ENCODE results near the gene RPL21.
A peak's percentile ranks its signal among the peaks of the same experiment; 100 is the strongest.
"Not testable (repeated sequence)": the region's sequence is repeated elsewhere in the genome, so short reads cannot be mapped to it uniquely, and the experiment has no call there.

RPL21 gene
- total RNA-seq: 943 to 996 reads per million in 2 donors

DNA sequence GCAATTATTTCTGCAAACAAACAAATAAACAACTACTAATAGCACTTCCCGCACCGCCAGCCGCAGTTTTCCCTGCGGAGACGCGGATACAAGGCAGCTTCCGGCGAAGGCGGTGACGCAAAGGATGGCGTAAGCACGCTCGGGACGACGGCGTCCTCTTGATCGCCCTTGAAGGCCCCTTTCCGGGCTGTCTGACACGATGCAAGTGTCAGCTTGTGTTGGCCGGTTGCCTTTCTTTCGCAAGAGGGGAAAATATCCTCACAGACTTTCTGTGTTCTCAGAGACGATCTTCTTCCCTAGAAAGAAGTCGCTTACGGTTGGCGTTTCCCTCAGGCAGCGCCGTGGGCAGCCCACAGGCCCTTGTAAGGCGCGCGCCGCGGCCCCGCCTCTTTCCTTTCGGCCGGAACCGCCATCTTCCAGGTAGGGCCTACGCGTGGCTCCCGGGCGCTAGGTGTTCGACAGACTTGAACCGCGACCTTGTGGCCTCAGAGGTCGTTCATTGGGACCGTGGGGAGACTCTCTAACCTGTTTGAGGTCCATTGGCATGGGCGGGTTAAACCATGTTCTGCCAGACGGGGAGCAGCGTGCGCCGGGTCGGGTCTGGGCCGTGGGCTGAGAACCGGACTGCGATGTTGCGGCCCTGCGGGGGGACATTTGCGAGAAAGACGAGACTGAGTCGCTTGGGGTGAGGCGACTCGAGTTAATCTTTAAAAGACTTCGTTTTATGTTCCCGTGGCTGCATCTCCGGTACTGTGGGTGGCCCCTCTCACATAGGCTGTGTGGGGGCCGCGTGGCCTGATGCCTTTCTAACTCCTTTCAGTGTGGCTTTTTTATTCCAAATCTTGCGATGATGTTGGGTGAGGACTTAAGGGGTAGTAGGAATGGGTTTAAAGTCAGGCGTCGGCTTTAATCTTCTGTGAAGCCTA, at the start of gene RPL21:
Gene RPL21 (plus strand): TSS at position 393 of the 926 bp plus-strand sequence. CDS start 2,219 bp downstream, outside the sequence.
- DNase-seq: peak; percentile 87

DNA sequence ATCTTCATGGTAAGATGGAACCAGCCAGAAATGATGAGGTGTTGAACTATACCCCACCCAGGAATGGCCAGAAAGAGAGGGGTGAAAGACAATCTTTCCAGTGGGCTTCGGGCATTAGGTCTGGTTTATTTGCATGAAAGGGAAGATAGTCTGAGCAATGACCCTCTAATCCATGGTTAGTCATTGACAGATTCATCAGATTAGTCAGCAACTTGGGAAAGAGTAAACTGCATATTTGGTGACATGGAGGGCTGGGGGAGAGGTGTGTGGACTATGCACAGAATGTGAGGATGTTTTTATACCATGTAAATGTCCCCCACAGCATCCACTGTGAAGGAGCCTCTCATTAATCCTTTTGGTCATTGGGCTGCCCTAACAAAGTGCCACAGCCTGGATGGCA, 49.7 kb upstream of the RPL21 start:
- DNase-seq: no peak

DNA sequence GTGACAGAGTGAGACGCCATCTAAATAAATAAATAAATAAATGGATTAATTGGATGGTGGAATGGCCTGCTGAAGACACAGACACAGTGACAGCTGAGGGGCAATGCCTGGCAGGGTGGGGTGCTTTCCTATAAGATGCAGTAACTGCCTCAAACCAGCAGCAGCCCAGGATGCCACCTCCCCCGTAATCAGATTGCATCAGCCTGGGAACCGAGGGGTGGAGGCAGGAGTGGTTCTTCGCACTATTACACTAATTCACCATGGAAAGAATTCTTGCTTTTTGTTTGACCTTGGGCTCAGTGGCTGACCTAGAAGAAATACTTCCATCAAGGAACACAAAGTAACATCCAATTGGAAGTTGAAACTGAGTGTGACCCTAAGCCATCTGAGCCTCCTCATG, 48.2 kb upstream of the RPL21 start:
- DNase-seq: no peak

DNA sequence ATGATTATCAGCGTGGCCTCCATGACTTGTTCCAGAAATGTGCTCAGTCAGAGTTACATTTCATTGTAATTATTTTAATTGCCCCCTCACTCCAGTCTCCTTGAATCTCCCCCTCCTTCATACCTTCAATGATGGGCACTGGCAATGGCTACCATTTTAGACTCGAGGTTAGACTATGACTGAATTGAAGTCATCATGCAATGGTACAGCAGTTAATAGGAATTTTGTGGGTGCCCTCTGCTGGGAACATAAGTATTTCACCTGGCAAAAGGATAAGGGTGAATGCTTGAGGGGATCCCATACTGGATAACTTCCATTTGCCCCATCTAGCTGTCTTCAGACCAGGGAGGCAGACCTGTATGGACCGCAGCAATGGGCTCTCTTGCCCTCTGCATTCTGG, 47.5 kb upstream of the RPL21 start:
- DNase-seq: no peak

DNA sequence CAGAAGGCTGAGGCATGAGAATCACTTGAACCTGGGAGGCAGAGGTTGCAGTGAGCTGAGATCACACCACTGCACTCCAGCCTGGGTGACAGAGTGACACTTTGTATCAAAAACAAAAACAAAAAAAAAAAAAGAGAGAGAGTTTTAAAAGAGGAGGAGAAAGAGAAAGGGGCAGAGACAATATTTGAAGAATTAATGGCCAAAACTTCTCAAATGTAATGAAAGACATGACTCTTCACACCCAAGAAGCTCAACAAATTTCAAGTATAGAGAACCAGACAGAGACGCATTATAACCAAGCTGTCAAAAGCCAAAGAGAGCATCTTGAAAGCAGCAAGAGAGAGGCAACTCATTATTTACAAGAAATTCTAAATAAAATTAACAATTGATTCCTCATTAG, 42.8 kb upstream of the RPL21 start:
- no peak for DNase-seq

DNA sequence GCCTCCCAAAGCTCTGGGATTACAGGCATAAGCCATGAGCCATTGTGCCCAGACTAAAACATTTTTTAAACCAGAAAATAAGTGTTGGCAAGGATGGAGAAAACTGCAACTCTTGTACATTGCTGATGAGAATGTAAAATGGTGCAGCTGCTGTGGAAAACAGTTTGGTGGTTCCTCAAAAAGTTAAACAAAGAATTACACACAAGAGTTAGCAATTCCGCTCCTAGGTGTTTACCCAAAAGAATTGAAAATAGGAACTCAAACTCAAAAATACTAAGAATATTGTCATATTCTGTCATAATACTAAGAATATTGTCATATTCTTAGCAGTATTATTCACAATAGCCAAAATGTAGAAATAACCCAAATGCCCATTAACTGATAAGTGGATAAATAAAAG, 40.1 kb upstream of the RPL21 start:
- DNase-seq: no peak

DNA sequence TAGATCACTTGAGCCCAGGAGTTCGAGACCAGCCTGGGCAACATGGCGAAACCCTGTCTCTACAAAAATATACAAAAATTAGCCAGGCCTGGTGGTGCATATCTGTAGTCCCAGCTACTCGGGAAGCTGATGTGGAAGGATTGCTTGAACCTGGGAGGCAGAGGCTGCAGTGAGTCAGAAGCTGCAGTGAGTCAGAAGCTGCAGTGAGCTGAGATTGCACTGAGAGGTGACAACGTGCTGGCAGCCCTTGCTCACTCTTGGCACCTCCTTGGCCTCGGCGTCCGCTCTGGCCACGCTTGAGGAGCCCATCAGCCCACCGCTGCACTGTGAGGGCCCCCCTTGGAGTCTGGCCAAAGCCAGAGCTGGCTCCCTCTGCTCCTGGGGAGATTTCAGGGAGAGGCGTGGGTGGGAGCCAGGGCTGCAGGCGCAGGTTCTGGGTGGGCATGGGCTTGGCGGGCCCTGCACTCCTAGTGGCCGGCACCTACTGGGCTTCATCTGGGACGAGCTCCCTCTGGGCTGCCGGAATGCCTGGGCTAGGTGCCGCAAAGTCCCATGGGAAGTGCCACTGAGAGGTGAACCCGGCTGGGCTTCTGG, 39.5 kb upstream of the RPL21 start:
- no peak for DNase-seq

DNA sequence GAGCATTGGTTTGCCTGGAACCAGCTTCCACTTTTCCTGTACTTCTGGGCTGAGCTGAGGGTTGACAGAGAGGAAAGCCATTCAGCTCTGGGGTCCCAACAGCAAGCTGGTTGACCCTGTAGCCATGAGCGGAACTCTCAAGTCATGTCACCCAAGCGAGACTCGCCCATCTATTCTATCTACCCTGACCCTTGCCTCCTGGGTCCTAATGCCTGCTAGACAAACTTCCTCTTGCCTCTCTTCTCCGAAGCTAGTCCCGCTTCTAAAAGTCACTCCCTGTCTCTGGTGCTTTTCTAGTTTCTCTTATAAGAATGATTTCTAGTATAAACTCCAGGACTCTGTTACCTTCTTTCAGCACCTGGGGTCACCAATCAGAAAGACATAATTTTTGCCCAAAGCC, 38.0 kb upstream of the RPL21 start:
- not testable (repeated sequence) for DNase-seq

DNA sequence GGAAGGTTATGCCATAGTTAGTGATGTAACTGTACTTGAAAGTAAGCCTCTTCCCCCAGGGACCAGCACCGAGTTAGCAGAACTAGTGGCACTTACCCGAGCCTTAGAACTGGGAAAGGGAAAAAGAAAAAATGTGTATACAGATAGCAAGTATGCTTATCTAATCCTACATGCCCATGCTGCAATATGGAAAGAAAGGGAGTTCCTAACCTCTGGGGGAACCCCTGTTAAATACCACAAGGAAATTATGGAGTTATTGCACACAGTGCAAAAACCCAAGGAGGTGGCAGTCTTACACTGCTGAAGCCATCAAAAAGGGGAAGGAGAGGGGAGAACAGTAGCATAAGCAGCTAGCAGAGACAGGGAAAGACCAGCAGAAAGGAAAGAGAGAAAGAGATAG, 33.6 kb upstream of the RPL21 start:
- not testable (repeated sequence) for DNase-seq

DNA sequence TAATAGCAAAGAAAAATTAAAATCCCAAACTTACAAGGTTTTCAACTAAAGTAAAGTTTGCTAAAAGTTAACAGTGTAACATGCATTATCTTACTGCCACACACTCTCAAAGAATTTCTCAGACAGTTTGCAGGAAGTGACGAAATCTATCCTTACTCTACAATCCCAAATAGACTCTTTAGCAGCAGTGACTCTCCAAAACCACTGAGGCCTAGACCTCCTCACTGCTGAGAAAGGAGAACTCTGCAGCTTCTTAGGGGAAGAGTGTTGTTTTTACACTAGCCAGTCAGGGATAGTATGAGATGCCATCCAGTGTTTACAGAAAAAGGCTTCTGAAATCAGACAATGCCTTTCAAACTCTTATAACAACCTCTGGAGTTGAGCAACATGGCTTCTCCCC, 32.5 kb upstream of the RPL21 start:
- DNase-seq: not testable (repeated sequence)

DNA sequence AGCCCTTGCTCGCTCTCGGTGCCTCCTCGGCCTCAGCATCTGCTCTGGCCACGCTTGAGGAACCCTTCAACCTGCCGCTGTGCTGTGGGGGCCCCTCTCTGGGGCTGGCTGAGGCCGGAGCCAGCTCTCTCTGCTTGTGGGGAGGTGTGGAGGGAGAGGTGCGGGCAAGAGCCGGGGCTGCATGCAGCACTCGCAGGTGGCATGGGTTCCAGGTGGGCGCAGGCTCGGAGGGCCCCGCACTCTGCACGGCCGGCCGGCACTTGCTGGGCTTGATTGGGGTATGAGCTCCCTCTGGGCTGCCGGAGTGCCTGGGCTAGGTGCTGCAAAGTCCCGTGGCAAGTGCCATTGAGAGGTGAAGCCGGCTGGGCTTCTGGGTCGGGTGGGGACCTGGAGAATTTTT, 31.7 kb upstream of the RPL21 start:
- DNase-seq: no peak

DNA sequence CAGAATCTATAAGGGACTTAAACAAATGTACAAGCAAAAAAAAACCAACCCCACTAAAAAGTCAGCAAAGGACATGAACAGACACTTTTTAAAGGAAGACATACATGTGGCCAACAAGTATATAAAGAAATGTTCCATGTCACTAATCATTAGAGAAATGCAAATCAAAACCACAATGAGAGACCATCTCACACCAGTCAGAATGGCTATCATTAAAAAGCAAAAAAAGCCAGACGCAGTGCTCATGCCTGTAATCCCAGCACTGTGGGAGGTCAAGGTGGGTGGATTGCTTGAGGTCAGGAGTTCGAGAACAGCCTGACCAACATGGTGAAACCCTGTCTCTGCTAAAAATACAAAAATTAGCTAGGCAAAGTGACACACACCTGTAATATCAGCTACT, 29.3 kb upstream of the RPL21 start:
- not testable (repeated sequence) for DNase-seq

DNA sequence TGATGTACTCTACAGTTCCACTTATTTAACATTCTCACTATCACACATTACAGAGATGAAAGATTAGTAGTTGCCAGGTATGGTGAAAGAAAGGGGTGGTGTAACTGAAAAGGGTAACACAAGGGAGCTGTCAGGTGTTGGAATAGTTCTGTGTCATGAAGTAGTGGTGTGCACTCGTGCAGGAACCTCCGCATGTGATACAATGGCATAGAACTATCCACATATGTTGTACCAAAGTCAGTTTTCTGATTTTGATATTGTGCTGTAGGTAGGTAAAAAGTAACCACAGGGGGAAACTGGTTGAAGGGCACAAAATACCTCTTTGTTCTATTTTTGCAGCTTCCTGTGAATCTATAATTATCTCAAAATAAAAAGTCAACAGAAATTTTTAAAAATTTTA, 24.4 kb upstream of the RPL21 start:
- DNase-seq: no peak

DNA sequence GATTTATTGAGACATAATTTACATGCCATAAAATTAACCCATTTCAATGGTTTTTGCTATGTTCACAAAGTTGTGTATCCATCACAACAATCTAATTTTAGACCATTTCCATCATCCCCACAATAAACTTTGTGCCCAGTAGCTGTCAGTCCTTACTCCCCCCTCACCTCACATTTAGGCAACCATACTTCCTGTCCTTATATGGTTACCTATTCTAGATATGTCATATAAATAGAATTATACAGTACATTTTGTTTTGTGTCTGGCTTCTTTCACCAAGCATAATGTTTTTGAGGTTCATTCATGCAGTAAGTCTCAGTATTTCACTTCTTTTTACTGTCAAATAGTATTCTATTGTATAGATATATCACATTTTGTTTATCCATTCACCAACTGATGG, 23.2 kb upstream of the RPL21 start:
- no peak for DNase-seq

DNA sequence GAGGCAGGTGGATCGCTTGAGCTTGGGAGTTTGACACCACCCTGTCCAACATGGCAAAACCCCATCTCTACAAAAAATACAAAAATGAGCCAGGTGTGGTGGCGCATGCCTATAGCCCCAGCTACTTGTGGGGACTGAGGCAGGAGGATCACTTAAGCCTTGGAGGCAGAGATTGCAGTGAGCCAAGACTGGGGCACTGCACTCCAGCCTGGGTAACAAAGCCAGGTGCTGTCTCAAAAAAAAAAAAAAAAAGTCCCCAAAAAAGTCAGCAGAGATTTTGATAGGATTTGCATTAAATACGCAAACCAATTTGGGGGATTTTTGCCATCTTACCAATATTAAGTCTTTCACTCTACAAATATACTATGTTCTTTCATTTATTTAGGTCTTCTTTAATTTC, 21.7 kb upstream of the RPL21 start:
- DNase-seq: no peak

DNA sequence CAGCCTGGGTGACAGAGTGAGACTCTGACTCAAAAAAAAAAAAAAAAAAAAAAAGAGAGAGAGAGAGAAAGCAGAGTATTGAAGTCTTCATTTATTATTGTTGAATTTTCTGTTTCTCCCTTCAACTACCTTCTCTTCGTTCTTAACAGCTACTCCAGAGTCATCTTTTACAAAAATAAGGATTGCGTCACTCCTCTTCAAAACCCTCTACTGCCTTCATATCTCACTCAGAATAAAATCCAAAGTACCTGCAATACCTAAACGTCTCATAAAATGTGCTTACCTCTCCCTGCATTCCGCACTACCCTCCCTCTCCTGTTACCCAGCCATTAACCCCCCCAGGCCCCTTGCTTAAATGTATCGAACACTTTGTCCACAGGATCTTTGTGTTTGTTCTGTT, 17.4 kb upstream of the RPL21 start:
- no peak for DNase-seq

DNA sequence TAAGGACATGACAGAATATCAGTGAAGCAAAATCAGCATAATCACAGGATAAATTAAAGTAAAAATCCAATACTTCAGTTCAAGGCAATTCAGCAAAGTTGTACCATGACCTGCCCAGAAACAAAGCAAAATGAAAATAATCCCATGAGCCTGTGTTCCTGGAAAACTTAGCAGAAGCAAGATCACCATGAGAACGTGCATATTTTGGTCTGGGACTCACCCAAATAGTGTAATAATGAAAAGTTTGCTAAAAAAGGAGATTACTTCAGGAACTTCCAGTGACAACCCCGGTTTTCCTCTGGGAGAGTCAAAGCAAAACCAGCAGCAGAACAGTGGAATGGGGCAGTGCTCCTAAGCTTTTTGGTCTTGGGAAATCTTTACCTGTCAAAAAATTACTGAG, 14.9 kb upstream of the RPL21 start:
- DNase-seq: no peak

DNA sequence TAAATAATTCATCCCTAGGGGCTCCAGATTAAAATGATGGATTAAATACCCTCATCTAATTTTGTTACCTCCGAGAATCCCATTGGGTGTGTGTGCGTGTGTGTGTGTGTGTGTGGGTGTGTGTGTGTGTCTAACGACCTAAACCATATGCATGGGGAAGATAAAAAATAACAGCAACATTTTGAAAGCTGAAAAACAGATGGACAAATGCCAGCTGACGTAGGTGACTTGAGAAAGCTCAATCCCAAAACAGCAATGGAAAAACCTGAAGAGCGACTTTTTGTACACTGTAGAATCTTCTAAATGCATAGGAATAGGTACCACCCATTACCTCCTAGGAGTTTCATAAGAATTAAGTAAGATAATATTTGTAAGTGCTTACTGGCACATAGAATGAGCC, 8.7 kb upstream of the RPL21 start:
- DNase-seq: no peak

DNA sequence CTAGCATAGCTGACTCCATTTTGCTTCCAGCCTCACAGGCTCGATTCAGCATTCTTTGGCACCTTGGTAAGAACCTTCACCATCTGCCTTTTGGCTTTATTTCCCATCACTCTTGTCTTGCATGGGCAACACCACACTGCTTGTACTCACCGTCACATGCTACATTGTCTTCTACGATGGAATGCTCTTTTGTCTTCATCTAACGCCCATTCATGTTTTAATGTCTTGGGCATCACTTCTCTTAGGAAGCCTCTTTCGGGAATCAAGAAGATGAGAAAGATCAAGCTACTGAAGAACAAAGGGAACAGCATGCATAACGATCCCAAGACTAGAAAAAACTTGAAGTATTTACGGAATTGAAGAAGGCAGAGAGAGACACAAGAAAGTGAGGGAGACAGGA, 5.7 kb upstream of the RPL21 start:
- no peak for DNase-seq

DNA sequence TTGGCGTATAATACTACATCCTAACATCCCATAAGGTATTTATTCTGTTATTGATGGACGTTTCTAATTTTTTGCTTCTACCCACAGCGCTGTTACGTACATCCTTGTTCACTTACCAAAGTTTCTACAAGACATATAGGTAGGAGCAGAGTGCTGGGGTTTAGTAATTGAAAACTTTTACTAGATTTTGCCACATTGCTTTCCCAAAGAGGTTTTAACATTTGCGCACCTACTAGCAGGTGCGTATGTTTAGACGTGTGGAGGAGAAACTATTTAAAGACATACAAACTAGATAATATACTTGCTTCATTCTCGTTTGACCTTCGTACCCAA, 559 bp upstream of the RPL21 start:
- no peak for DNase-seq

DNA sequence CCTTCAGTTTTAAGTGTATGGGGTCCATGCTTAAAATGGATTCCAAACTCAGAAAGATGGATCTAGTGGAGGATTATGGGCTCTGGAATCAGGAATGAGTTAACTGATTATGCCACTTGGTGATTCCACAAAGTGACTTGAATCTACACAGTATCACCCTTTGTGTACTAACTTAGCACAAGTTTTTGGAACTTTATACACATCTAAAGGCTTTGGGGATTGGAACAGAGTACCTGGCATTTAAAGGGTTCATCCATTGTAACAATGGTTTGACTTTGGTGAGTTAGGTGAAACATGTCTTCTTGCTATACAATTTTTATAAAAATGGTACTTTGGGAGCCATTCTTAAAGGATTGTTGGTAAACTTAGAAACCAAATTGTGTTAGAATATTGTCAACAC, 1.1 kb downstream of the RPL21 start:
- no peak for DNase-seq

DNA sequence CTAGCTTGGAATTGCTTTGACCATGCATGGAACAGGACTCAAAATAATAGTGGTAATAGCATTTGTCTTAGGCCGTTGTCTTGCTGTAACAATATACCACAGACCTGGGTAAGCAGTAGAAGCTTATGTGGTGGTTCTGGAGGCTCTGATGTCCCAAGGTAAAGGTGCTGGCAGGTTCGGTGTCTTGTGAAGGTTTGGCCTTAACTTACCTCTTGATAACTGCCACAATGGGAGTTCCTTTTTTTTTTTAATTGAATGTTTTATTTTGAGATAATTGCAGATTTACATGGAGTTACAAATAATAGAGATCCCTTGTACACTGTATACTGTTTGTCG, 5.8 kb downstream of the RPL21 start:
- no peak for DNase-seq

DNA sequence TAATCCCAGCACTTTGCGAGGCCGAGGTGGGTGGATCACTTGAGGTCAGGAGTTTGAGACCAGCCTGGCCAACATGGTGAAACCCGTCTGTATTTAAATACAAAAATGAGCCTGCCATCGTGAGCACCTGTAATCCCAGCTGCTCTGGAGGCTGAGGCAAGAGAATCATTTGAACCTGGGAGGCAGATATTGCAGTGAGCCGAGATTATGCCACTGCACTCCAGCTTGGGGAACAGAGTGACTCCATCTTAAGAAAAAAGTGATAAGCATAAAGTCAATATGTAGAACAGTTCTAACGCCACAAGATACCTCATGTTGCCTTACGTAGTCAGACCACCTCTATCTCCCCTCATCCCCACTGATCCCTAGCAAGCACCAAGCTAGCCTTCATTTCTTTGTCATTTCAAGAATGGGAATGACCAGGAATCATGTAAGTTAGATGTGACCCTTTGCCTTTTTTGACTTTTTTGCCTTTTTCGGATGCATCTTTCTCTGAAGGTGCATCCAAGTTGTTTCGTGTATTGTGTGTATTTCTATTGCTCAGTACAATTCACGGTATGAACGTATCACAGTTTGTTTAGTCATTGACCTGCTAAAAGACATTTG, 6.4 kb downstream of the RPL21 start:
- no peak for DNase-seq

DNA sequence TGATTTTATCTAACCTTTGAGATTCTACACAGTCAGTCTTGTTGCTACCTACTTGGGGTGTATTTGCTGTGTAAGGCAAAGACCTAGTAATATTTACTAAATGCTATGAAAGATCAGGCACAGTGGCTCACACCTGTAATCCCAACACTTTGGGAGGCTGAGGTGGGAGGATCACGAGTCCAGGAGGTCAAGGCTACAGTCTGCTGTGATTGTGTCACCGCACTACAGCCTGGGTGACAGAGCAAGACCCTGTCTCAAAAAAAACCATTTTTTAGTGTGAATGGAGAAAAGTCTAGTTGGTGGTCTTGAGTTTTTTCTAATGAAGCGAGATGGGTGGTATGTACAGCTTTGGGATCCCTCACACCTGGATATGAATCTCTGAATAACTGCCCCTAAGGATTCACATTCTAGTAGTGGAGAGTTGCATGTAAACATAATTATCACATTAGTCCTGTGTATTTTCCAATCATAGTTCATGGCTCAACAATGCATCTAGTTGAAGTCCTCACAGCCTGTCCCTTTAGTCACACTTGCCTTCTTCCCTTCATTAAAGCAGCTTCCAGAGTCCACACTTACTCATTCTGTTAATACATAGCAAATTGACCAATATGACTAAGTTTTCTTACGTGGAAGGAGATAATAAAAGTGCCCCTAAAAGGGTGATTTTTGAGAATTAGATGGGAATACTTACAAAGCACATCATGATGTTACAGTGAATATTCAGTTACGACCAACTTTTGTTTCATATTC, 7.5 kb downstream of the RPL21 start:
- DNase-seq: no peak

Data from T-helper 9 cell (primary cell).